Fibroblast of the aortic adventitia (primary cell): Measurements from ENCODE around the gene ZCCHC17. TPM values are rescaled to one million over a fixed set of nuclear protein-coding genes. Genes with fewer than 3 reads are reported as not detected.

ENCODE experiments used
- DNase-seq: peaks from one replicate; pipeline ENCODE4 v3.0.0-alpha.2; 2010; ENCODE audit warnings: low read depth
- H3K4me3 ChIP-seq: 2 replicates; pipeline ENCODE4 v1.5.1; 2011; ENCODE audit warnings: low read depth, mild to moderate bottlenecking, control low read depth, low read length, moderate library complexity
- CTCF ChIP-seq: IDR thresholded peaks from 2 replicates; pipeline ENCODE4 v1.5.1; 2011; ENCODE audit warnings: mild to moderate bottlenecking, low read length, control low read depth, inconsistent platforms; ENCODE audit not compliant: insufficient read depth
- total RNA-seq: library from RNA; depleted of rRNA; stranded (reverse); fragments of >200 nt; gene quantifications from 2 replicates; pipeline ENCODE4 v1.2.3, GENCODE V29; 2012; ENCODE audit warnings: low replicate concordance

Gene ZCCHC17
- 11.4 and 39.9 TPM in 2 replicates for total RNA-seq

- peak; percentile 99 for DNase-seq
- peak; percentile 27 for TF ChIP-seq CTCF
- peak within 1 kb of the TSS; percentile 100 for H3K4me3 ChIP-seq
Measured at GRCh38 chr1:31296486-31297276, at the start of gene ZCCHC17, which contains the start of gene SNRNP40. Gene ZCCHC17 (plus strand): TSS chr1:31297032. CDS start chr1:31310099, 13,067 bp downstream. Gene SNRNP40 (minus strand): TSS chr1:31296788. CDS start chr1:31296751, 37 bp downstream.

- no peak overlapping the region for H3K4me3 ChIP-seq
- DNase-seq = no peak
- TF ChIP-seq CTCF = no peak
Measured at GRCh38 chr1:31248276-31248675, 48.6 kb upstream of the ZCCHC17 start.

GRCh38 chr1:31249854-31250253 lies 47.0 kb upstream of the ZCCHC17 start:
- no peak overlapping the region for H3K4me3 ChIP-seq
- DNase-seq = no peak
- no peak for TF ChIP-seq CTCF

- TF ChIP-seq CTCF = no peak
- DNase-seq = no peak
- H3K4me3 ChIP-seq = no peak overlapping the region
Measured at GRCh38 chr1:31257213-31257612, 39.6 kb upstream of the ZCCHC17 start.

GRCh38 chr1:31258581-31258980 lies 38.3 kb upstream of the ZCCHC17 start:
- no peak for TF ChIP-seq CTCF
- no peak for DNase-seq
- H3K4me3 ChIP-seq = no peak overlapping the region

GRCh38 chr1:31259746-31260145 lies 37.1 kb upstream of the ZCCHC17 start:
- DNase-seq = no peak
- no peak overlapping the region for H3K4me3 ChIP-seq
- no peak for TF ChIP-seq CTCF
